ENCODE data around the gene COPS8. TPM values are rescaled to one million over a fixed set of nuclear protein-coding genes. Genes with fewer than 3 reads are reported as not detected.

Gene COPS8
- total and polyA plus RNA-seq, 2 of the 4 experiments (the other 2 are of a cell fraction) = 47.0 to 64.9 TPM

DNA sequence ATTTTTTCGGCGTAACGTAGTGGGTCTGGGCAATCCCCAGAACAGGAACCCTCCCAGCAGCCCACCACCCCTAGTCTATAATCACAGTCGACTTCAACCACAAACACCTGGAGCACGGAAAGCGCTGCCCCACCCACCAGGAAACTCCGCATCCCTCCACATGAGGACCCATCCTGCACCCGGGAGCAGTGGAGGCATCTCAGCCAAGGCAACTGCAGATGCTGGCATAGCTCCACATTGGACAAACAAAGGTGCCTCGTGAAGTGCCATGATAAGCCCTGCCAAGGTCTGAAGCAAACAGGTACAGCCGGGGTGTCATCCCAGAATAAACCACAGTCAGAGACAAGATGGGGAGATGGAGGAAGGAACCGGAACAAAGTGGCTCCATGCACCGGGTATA lies 24.3 kb upstream of the COPS8 start:
- H3K9me1 ChIP-seq (ENCODE audit: insufficient read depth, low read length) = no peaks in the 10 kb centered on the region
- no TSS peak for BruUV-seq (replicated peaks)
- no peak overlapping the region for H3K56ac ChIP-seq (ENCODE audit: extremely low read depth, insufficient read depth, low read length)
- H2AK9ac ChIP-seq (replicated peaks; ENCODE audit: low read depth, low read length, poor library complexity) = peak overlapping the region; percentile 35
- no peak overlapping the region for H4K8ac ChIP-seq (ENCODE audit: low read depth in 2 of 2, low read length in 2 of 2)
- no peak overlapping the region for H2BK5ac ChIP-seq (ENCODE audit: low read depth, low read length, poor library complexity, severe bottlenecking)
- no peak for DNase-seq
- no peak overlapping the region for H3K4me3 ChIP-seq (ENCODE audit: insufficient read depth, low read depth, low read length)
- H2AFZ ChIP-seq (replicated peaks; ENCODE audit: low read length, poor library complexity) = no peak overlapping the region
- no peak overlapping the region for H4K91ac ChIP-seq (ENCODE audit: insufficient read depth, low read depth, low read length)
- in situ Hi-C loops (cut with MboI; ENCODE audit: low sequenced_read_pairs) = loop anchor here (10.0 kb wide), 1 partner anchor 1277 kb away; no protein-coding TSS in a partner anchor
- H3K27ac ChIP-seq (ENCODE audit: insufficient read depth, low read length) = no peak overlapping the region
- no peak overlapping the region for H2BK15ac ChIP-seq (ENCODE audit: low read depth, low read length)
- WGBS, 2 experiments (ENCODE audit: extremely low coverage in 2 of 2, insufficient read length in 1 of 2) = 80% methylated on average over 2 of the region's 12 CpGs; no CpG with 5 or more reads in 1 of the 2 experiments
- H3K27me3 ChIP-seq (ENCODE audit: control insufficient read depth, insufficient read depth, low read length) = 0 out of 2 replicates have a peak, but pooled peaks cover 2% of the 10 kb centered on the region
- TF ChIP-seq, protein P1, sequence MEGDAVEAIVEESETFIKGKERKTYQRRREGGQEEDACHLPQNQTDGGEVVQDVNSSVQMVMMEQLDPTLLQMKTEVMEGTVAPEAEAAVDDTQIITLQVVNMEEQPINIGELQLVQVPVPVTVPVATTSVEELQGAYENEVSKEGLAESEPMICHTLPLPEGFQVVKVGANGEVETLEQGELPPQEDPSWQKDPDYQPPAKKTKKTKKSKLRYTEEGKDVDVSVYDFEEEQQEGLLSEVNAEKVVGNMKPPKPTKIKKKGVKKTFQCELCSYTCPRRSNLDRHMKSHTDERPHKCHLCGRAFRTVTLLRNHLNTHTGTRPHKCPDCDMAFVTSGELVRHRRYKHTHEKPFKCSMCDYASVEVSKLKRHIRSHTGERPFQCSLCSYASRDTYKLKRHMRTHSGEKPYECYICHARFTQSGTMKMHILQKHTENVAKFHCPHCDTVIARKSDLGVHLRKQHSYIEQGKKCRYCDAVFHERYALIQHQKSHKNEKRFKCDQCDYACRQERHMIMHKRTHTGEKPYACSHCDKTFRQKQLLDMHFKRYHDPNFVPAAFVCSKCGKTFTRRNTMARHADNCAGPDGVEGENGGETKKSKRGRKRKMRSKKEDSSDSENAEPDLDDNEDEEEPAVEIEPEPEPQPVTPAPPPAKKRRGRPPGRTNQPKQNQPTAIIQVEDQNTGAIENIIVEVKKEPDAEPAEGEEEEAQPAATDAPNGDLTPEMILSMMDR (conservative IDR thresholded peaks at IDR 0.05; ENCODE audit: low read depth, low read length) = no peak
- TF ChIP-seq MAZ (IDR thresholded peaks at IDR 0.05; ENCODE audit: borderline replicate concordance, low read depth, low read length) = no peak
- TF ChIP-seq SMC3 (IDR thresholded peaks at IDR 0.05; ENCODE audit: low read depth, low read length) = no peak
- TF ChIP-seq RCOR1 (IDR thresholded peaks at IDR 0.05; ENCODE audit: insufficient replicate concordance, low read length) = no peak
- no peak for TF ChIP-seq MXI1 (IDR thresholded peaks at IDR 0.05; ENCODE audit: borderline replicate concordance, low read depth, low read length)
- TF ChIP-seq MAFK (IDR thresholded peaks at IDR 0.05; ENCODE audit: low read depth, low read length) = no peak
- TF ChIP-seq RAD21 (IDR thresholded peaks at IDR 0.05; ENCODE audit: low read length) = no peak
- TF ChIP-seq BHLHE40 (IDR thresholded peaks at IDR 0.05; ENCODE audit: low read depth, low read length) = no peak
- no peak for TF ChIP-seq RFX5 (IDR thresholded peaks at IDR 0.05; ENCODE audit: low read depth, low read length)
- no peak for TF ChIP-seq CHD1 (IDR thresholded peaks at IDR 0.05; ENCODE audit: low read depth, low read length)
- no peak for TF ChIP-seq NFE2L2 (IDR thresholded peaks at IDR 0.05; ENCODE audit: low read depth, low read length)
- no peak for TF ChIP-seq CEBPB (IDR thresholded peaks at IDR 0.05; ENCODE audit: low read depth, low read length)
- no peak for TF ChIP-seq FOS (IDR thresholded peaks at IDR 0.05; ENCODE audit: low read depth, low read length)
- no peak for TF ChIP-seq POLR2A (IDR thresholded peaks at IDR 0.05; ENCODE audit: low read depth, low read length)
- TF ChIP-seq, protein P2, sequence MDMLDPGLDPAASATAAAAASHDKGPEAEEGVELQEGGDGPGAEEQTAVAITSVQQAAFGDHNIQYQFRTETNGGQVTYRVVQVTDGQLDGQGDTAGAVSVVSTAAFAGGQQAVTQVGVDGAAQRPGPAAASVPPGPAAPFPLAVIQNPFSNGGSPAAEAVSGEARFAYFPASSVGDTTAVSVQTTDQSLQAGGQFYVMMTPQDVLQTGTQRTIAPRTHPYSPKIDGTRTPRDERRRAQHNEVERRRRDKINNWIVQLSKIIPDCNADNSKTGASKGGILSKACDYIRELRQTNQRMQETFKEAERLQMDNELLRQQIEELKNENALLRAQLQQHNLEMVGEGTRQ (IDR thresholded peaks at IDR 0.05; ENCODE audit: low read depth, low read length) = no peak
- TF ChIP-seq, protein P3, sequence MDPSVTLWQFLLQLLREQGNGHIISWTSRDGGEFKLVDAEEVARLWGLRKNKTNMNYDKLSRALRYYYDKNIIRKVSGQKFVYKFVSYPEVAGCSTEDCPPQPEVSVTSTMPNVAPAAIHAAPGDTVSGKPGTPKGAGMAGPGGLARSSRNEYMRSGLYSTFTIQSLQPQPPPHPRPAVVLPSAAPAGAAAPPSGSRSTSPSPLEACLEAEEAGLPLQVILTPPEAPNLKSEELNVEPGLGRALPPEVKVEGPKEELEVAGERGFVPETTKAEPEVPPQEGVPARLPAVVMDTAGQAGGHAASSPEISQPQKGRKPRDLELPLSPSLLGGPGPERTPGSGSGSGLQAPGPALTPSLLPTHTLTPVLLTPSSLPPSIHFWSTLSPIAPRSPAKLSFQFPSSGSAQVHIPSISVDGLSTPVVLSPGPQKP (IDR thresholded peaks at IDR 0.05; ENCODE audit: borderline replicate concordance, low read depth, low read length) = no peak
- no peak for ATAC-seq (ENCODE audit: low read depth)
- ChIA-PET POLR2A (ENCODE audit: unreplicated experiment) (no interaction called here), CTCF (interaction anchor here (0.5 to 1.2 kb wide), 3 partner anchors 549 to 713 kb away, joined by 3 read pairs; no protein-coding TSS in a partner anchor)
- H2BK20ac ChIP-seq (ENCODE audit: low read depth, low read length) = no peak overlapping the region
- no peak overlapping the region for H3K4me2 ChIP-seq (ENCODE audit: low read depth, low read length)
- H3K4ac ChIP-seq (ENCODE audit: low read depth, low read length) = no peak overlapping the region
- no peak overlapping the region for H2BK120ac ChIP-seq (ENCODE audit: low read depth, low read length)
- dilution Hi-C loops (cut with HindIII; ENCODE audit: low sequenced_read_pairs, unreplicated experiment) = no loop called here
- H3K36me3 ChIP-seq (ENCODE audit: control insufficient read depth, insufficient read depth, low read length) = no peaks in the 10 kb centered on the region; the same call in 1 of the 2 replicates
- H3K79me1 ChIP-seq (ENCODE audit: low read depth in 1 of 2, low read length in 2 of 2) = no peaks in the 10 kb centered on the region
- H3K18ac ChIP-seq (ENCODE audit: low read depth, low read length) = no peak overlapping the region
- H4K20me1 ChIP-seq (ENCODE audit: insufficient read depth, low read length) = no peaks in the 10 kb centered on the region
- H3K9ac ChIP-seq (ENCODE audit: low read depth, low read length) = no peak overlapping the region
- no peaks in the 10 kb centered on the region for H3K9me3 ChIP-seq (ENCODE audit: control insufficient read depth, insufficient read depth, low read length)
- no peak overlapping the region for H4K5ac ChIP-seq (ENCODE audit: low read depth, low read length)
- no peak overlapping the region for H3K23ac ChIP-seq (ENCODE audit: low read depth, low read length)
- no peak overlapping the region for H2AK5ac ChIP-seq (ENCODE audit: low read depth, low read length)
- intact Hi-C loops (cut with micrococcal nuclease) = loop anchor here (5.0 kb wide), 1 partner anchor 879 kb away; no protein-coding TSS in a partner anchor
- peaks cover 4% of the 10 kb centered on the region; the same call in 1 of the 2 replicates for H3K4me1 ChIP-seq (ENCODE audit: control insufficient read depth, insufficient read depth, low read length)
- no peak overlapping the region for H3K14ac ChIP-seq (replicated peaks; ENCODE audit: low read depth, low read length)
